ENCODE data around the gene CCDC117. TPM values are rescaled to one million over a fixed set of nuclear protein-coding genes. Genes with fewer than 3 reads are reported as not detected.
"Not testable (repeated sequence)": the region's sequence is repeated elsewhere in the genome, so short reads cannot be mapped to it uniquely, and the experiment has no call there.

CCDC117 gene
- 27.6 TPM for total RNA-seq

GRCh38 chr22:28772633-28773460, at the start of gene CCDC117:
TSS of gene CCDC117 (plus strand) at chr22:28772695. CDS start at chr22:28772850, 155 bp downstream.
- DNase-seq (ENCODE audit: low spot score) (peak; percentile 97), ATAC-seq (peak; percentile 94)

GRCh38 chr22:28728002-28728401, 44.5 kb upstream of the CCDC117 start:
- no peak for ATAC-seq
- no peak for DNase-seq (ENCODE audit: low spot score)

GRCh38 chr22:28728621-28729313, 43.7 kb upstream of the CCDC117 start:
- ATAC-seq: no peak

GRCh38 chr22:28730179-28730578, 42.3 kb upstream of the CCDC117 start:
- ATAC-seq: no peak
- DNase-seq (ENCODE audit: low spot score): no peak

More at GRCh38 chr22:28728621-28729313, 43.7 kb upstream of the CCDC117 start:
- DNase-seq (ENCODE audit: low spot score): no peak

GRCh38 chr22:28734393-28734792, 38.1 kb upstream of the CCDC117 start:
- DNase-seq (ENCODE audit: low spot score) (no peak), ATAC-seq (no peak)

- ATAC-seq: no peak
Observed at GRCh38 chr22:28736301-28737155, 36.0 kb upstream of the CCDC117 start.

GRCh38 chr22:28737701-28738100, 34.8 kb upstream of the CCDC117 start:
- ATAC-seq (no peak), DNase-seq (ENCODE audit: low spot score) (no peak)

More at GRCh38 chr22:28736301-28737155, 36.0 kb upstream of the CCDC117 start:
- no peak for DNase-seq (ENCODE audit: low spot score)

GRCh38 chr22:28738876-28739275, 33.6 kb upstream of the CCDC117 start:
- not testable (repeated sequence) for DNase-seq (ENCODE audit: low spot score); ATAC-seq

GRCh38 chr22:28741200-28741784, 31.2 kb upstream of the CCDC117 start:
- DNase-seq (ENCODE audit: low spot score): no peak
- ATAC-seq: peak; percentile 0

GRCh38 chr22:28741785-28742561, 30.5 kb upstream of the CCDC117 start, which contains the start of the genes CHEK2 and HSCB:
TSS of gene CHEK2 (minus strand) at chr22:28741820. CDS start at chr22:28734721, 7,099 bp downstream.
TSS of gene HSCB (plus strand) at chr22:28742039. CDS start at chr22:28742096, 57 bp downstream.
- DNase-seq (ENCODE audit: low spot score) (peak; percentile 98), ATAC-seq (peak; percentile 98)

GRCh38 chr22:28742562-28742962, 29.9 kb upstream of the CCDC117 start:
- no peak for ATAC-seq
- DNase-seq (ENCODE audit: low spot score): no peak

GRCh38 chr22:28743852-28744251, 28.6 kb upstream of the CCDC117 start:
- ATAC-seq (no peak), DNase-seq (ENCODE audit: low spot score) (no peak)

GRCh38 chr22:28750471-28750881, 22.0 kb upstream of the CCDC117 start:
- ATAC-seq (no peak), DNase-seq (ENCODE audit: low spot score) (no peak)

GRCh38 chr22:28754512-28754911, 18.0 kb upstream of the CCDC117 start:
- not testable (repeated sequence) for ATAC-seq

GRCh38 chr22:28759861-28760560, 12.5 kb upstream of the CCDC117 start:
- DNase-seq (ENCODE audit: low spot score): no peak
- no peak for ATAC-seq

More at GRCh38 chr22:28754512-28754911, 18.0 kb upstream of the CCDC117 start:
- not testable (repeated sequence) for DNase-seq (ENCODE audit: low spot score)

- ATAC-seq: no peak
- no peak for DNase-seq (ENCODE audit: low spot score)
Observed at GRCh38 chr22:28761449-28761755, 11.1 kb upstream of the CCDC117 start.

GRCh38 chr22:28762000-28762399, 10.5 kb upstream of the CCDC117 start:
- not testable (repeated sequence) for DNase-seq (ENCODE audit: low spot score); ATAC-seq

- DNase-seq (ENCODE audit: low spot score): no peak
Observed at GRCh38 chr22:28766628-28767027, 5.9 kb upstream of the CCDC117 start.

More at GRCh38 chr22:28766628-28767027, 5.9 kb upstream of the CCDC117 start:
- no peak for ATAC-seq
